GM19035 (cell line): Measurements from ENCODE around the gene VGLL4.

Source experiments
- ATAC-seq: cut with Tn5 transposase; IDR thresholded peaks from one replicate; pipeline ENCODE4 v1.9.1; 2021; ENCODE audit not compliant: unreplicated experiment

Gene VGLL4

DNA sequence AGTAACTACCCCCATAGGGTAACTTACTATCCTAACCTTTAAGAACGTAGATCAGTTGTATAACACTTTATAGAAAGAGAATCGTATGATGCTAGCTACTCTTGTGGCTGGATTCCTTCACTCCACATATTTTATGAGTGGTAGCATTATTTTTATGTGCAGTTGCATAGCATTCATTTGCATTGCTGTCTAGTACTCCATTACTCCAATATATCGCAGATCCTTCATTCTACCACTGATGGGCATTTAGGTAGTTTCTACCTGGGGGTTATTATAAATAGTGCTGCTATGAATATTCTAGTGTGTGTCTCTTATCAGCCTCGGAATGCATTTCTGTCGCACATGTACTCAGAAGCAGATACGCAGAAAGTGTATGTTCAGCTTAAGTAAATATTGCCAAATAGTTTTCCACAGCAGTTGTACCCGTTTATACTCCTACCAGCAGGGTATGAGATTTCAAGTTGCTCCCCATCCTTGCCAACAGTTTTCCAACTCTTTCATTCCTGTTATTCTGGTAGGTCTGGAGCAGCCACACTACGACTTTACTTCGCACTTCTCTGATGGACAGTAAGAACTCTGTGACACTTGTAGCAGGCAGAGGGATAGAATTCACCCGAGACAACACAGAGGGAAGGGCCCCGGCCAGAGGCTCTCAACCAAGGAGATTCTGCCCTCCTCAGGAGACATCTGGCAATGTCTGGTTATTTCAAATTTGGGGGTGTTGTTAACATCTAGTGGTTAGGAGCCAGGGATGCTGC, 9.8 kb upstream of the VGLL4 start:
- no peak for ATAC-seq

DNA sequence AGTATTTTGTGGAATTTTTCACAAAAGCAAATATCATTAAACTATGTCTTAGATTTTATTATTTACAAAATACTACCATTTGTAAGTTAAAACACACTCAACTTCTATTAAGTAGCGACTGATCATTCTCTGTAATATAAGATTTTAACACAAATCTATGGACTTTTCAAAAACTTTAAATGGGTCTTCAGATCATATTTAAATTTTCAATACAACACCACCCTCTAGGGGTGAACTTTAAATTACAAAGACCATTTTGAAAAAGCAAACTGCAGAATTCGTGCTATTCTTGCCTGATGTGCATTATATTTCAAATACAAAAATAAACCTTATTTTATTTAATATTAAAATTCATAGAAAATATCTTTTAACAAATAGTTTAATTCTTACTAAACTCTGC, 8.2 kb upstream of the VGLL4 start:
- ATAC-seq = no peak

DNA sequence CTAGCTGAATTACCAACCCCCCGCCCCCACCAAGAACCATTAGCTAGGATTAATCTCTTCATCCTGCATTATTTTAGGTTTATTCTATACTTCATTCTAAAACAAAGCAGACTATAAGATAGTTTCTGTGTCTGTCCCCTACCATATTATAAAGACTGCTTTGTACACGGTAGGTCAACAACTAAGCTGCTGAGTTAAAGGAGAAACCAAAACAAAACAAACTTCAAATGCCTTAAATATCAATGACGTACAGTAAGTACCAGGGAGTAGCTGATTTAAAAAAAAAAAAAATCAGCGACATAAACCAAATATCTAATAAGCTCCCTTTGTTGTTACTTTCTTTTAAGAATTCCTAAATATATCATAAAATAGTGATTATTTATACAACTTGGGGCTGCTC, 7.8 kb upstream of the VGLL4 start:
- no peak for ATAC-seq

DNA sequence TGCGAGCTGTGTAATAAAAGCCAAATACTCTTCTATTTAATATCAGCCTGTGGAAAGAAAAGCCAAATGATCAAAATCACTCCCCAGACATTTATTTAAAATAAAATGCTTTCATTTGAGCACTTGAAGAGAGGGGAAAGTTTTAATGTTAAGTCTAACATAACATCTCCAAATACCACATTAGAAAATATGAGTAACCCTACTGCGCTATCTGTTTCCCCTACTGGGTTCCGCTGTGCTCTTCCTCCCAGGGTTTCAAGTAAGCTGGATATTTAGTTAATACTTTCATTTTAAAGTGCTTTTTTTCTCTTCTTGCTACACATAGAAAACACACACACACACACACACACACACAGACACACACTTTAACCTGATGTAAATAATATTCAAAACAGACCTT, 6.7 kb upstream of the VGLL4 start:
- ATAC-seq = no peak

DNA sequence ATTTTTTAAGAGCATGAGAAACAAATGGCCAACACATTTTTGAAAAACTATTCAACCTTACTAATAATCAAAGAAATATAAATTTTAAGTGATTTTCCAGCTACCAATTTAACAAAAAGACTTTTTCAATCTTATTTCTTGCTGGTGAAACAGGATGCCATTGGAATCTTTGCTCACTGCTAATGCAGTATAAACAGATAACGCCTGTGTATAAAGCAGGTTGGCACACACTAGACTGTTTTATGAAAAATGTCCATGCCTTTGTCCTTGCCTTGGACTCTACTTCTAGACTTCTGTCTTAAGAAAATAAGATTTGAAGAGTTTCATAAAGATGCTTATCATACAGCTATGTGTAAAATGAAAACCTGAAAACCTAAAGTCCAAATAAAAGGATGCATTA, 5.0 kb upstream of the VGLL4 start:
- no peak for ATAC-seq

DNA sequence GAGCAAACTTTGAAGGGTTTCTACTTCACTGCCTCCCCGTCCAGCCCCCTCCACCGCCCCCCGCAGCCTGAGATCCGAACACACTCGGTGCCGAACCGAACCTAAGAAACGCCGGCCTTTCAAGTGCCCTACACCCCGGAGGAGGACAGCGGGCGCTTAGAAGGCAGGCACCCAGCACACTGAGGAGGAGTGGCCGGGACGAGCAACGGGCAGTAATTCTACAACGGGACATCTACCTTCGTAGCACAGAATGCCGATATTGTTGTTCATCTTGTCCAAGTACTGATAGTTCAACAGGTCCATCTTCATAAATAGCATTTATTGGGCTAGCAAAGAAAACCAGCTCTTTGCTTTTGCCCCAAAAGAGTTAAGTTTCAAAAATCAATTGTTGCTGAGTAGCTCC, 513 bp downstream of the VGLL4 start:
- peak; percentile 24 for ATAC-seq

DNA sequence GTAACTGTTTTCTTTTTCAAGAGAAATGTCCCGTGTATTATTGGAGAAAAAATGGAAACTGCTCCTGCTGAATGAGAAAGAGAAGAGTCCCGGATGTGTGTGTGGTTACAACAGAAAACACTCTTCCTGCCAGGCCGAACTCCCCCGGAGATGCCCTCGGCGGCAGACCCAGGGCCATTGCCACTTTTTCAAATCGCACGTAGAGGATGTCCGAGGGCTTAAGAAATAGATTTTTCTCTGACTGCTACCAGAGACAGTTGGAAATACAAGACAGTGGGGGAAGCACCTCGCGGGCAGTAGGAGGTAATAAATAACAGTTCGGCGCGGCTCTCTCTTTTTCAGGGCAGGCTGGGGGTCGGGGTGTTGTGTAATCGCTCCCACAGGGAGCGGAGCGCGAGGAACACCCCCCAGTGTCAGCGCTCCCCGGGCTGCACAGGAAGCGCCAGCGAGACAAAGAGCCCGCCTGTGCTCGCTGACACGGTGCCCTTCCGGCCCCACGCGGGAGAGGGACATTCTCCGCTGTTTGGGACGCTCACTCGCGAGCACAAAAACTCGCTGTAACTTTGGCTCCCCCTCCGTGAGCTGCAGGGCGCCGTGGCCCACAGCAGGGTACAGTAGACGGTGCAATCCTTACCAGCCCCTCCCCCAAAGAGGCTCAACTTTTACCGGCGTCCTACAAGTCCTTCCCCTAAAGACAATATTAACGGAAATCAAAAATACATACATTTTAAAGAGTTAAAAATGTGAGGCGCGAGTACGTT, 1.1 kb downstream of the VGLL4 start:
- peak; percentile 74 for ATAC-seq

DNA sequence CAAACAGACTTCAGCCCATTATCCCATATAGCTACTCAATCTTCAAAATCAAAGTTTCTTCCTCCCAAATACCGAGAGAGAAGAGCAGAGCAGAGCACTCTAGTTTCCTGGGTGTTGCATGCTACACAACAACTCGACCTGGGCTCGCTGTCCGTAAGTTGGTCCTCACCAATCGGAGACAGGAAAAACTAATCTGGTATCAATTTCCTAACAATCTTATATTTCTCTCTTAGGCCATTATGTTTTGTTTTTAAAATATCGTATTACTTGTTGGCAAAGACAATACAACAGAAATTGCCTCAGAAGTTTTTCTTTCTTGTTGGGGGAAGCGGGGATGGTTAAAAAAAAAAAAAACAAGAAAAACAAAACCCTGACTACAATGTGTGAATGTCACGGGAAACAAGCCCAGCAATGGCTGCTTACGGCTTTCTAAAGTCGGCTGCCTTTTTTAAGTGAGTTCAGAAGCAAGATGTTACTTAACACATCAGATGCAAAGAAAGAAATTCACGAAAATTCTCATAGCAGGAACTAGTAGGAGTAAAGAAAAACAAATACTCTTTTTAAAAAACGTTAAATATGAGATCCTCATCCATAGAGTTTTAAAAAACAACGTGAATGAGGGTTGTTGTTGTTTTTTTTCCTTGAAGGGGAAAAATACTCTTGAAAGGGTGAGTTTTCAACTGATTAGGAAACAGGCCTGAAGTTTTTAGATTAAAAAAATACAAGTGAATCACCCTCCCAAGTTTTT, 1.9 kb downstream of the VGLL4 start:
- ATAC-seq = no peak

DNA sequence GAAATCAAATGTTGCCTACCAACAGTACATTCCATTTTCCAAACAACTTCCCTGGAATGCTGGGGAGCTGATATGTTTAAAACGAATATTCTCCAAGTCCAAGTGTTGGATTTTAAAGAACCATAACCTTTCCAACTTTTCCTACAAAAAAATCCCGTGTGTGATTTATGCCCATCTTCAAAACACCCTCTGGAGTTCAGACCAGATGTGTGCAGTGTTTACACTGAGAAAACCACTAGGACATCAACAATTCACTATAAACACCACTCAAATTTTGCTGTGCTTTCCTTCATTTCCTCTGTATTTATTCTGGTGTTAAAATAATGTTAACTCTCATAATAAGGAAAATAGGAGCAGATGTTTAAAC, 2.4 kb downstream of the VGLL4 start:
- ATAC-seq = no peak

DNA sequence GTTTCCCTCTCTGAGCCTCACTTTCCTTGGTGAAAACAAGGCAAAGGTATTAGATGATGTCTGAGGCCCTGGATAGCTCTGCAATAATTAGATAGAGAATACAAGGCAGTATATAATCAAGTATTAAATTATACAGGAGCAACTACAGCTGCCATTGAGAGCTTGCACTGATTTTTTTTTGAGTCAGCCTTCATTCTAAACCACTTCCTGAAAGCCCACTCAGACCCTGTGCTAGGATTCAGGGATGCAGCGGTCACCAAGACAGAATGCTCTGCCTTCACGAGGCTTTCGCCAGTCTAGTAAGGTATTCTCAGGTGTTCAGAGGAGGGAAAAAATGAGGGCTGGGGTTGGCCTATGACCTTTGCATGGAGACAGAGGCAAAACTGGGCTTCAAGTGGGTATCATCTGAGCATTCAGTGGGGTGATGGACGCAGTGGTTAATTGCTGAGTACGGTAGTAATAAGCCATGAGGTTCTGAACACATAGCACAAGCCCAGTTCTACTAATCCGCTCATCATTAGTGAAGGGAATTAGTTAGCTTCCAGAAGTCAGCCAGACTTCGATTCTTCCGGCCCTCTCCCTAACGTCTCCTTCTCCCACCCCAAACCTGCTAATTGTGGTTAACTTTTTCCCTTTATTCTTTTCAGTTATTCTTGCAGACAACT, 3.6 kb downstream of the VGLL4 start:
- no peak for ATAC-seq

DNA sequence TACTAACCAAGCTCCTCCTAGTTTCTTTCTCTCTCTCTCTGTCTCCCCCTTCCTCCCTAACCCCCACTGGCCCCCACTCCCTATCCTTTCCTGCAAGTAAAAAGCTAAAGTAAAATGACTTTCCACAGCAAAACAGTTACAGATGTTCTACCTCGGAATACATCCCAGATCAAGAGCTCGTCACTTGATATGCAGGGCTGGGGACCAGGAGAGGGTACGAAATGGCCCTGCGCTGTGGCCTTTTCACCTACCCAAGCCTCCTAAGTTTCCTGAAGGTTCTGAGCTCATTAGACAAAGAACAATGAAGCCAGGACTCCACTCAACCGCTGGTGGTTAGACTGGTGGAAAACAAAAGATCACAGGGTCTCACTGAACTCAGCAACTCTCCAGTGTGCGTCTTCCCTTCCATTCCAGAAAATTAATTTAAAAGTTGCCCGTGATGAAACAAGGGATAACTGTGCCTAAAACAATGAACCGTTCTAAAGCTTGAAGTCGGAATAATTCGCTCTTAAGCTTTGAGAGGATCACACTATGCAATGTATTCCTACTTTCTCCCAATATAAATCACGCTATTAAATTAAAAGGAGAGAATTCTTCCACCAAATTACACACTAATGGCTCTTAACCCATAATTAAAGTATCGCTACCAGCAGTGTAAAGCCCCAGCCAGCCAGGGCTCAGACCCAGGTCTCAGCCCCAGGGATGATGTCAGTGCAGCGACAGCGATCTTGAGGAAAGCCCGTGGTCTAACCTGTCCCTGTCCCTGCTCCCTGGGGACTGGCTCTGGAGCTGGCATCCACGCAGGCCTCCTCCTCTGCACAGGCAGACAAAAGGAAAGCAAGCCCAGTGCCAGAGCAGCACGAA, 5.0 kb downstream of the VGLL4 start:
- ATAC-seq = no peak

DNA sequence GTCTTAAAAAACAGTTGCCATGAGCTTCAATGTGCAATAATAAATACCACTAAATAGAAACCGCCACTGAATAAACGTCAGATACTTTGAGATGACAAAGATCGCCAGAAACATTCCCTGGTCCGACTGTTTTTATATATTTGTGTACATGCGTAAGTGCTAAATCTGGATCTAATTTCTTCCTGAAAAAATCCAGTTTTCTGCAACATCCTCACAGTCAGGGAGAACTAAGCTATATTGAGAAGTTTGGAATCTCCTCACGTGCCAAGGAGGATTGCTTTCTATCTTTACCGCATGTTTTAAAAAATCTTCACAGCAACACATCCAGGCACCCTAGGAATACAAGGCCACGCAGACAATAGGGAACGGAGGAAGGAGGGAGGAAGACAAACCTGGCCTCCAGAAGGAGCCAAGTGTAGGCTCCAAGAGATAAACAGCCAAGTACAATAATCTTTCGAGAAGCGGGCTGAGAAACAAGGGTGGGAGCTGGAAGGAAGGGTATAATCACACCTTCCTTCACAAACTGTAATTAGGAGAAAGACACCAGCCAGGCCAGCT, 5.7 kb downstream of the VGLL4 start:
- ATAC-seq = no peak

DNA sequence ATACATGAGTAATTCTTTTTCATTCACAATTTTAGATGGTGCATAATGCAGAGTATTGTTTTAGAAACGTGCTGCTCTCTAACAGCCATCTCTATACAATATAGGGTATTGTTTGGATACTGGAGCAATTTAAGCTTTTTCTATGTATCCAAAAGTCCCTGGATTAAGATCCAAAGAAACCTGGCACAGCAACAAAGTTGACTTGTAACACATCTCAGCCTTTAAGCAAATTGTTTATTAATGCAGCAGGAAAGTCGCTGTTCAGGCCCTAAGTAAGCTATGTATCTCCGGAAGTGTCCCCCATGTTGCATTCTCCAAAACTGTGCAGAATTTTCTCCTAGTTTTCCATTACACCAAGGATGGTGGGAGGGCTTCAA, 7.3 kb downstream of the VGLL4 start:
- no peak for ATAC-seq

DNA sequence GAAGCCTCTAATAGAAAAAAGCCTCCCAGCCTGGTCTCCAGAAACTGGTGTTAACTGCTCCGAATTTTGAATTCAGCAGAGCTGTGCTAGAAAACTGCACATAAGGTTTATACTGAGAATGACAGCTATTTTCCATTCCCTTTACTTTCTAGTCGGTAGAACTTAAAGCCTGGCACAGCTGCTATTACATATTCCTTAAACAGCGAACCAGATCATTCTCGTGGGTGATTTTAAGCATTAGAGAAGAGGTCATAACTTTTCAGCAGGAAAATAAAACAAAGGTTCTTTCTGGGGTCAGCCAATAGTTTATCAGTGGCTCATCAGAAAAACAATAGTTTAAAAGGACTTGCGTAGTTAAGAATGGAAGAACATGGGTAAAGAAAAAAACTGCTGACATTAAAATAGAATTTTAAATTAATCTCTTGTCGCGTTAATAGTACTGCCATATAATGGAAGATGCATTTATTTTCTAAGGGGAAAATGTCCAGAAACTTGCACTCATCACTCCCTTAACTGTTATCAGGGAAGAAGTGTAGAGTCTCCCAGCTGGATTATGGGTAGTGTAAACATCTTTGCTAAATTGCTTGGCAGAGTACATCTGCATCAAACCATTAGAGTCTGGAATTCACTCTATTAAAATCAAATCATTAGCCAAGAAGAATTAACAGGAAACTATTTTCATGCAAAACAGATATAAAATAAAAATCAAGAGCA, 7.9 kb downstream of the VGLL4 start:
- no peak for ATAC-seq

DNA sequence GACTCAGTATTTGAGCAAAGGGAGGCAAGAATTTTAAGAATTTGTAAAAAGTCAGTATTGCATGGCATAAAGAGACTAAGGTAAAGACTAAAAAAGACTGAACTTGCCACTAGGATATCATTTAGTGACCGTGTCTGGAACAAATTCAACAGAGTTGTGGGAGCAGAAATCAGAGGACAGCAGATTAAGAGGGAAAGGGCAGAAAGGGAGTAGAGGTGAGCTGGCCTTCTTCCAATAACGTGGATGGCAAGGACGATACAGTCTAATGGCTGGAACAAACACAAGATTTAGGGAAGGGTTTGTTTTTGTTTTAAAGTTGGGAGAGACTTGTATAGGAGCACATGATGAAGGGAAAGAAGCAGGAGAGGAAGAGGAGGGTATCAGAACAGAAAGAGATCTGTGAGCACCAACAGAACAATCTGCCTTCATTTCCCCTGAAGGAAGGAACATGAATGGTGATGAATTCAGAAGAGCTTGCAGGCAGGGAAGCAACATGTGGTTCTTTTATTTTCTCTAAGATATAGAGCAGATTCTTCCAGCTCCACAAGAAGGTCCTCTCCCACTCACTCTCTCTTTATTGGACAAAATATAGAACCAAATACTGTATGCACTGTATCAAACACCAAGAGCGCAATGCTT, 8.6 kb downstream of the VGLL4 start:
- ATAC-seq = no peak

DNA sequence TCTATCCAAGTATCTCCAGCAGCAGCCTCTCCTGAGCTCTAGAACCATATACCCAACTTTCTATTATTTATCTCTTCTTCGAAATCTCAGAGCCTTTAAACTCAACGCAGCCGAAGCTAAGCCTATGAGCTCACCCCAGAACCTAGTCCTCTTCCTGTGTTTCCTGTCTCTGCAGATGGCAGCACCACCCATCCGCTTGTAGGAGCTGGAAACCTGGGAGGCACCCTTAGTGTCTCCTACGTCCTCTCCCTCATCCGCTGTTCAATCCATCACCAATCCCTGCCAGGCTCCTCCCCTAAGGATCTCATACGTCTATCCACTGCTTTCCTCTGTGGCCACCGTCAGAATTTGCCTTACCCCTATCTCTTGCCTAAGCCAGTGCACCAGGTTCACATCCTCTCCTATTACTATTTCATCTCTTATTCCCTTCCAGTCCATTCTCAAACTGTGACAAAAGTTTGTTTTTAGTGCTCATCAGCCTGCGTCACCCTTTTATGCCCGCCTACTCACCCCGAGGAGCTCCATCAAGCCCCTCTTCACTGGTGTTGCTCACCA, 9.6 kb downstream of the VGLL4 start:
- no peak for ATAC-seq

DNA sequence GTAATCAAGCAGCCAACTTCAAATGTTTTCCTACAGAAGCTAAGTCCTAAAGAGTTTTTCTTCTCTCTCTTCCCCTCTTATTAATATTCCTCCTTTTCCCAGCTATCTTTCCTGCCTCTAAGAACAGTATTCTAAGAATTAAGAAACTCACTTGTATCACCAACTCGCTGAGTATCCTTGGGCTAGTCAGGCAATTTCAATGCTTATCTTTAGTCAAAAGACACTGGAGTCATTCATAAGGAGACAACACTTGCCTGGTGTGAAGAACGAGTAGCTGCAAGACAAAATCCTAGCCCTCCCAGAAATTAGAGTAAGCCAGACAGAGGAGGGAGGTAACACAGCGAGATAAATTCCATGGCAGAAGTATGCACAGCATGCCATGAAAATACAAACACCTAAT, 10.7 kb downstream of the VGLL4 start:
- ATAC-seq = no peak

DNA sequence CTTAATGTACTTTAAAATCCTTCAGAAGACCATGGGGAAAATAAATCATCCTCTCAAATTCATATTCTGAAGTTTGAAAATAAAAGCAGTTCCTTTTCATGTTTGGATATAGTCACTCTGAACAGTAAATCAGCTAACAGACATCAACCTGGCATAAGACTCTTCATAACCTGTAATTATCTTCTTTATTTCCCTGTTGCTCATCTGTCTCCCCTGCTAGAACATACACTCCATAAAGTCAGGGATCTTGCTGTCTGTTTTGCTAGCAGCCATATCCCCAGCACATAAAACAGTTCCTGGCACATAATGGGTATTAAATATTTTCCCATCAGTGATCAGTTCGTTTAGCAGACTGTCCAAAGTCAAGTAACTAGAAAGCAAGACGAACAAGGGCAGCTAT, 11.2 kb downstream of the VGLL4 start:
- no peak for ATAC-seq

DNA sequence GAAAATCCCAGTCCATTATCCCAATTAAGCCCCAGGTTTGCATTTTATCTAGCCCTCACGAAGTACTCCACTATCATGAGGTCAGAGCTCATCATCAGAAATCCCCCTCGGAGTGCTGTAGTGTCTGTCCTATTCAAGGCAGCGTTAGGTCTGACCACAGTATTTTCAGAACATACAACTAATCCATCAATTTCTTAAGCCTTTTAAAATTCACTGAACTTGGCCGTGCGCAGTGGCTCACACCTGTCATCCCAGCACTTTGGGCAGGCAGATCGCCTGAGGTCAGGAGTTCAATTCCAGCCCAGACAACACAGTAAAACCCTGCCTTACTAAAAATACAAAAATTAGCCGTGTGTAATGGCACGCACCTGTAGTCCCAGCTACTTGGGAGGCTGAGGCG, 11.9 kb downstream of the VGLL4 start:
- no peak for ATAC-seq
